Gastroesophageal sphincter (tissue), 4 donors: ENCODE data around the gene PLCL1. TPM values are rescaled to one million over a fixed set of nuclear protein-coding genes. Genes with fewer than 3 reads are reported as not detected.

Experiments
- ATAC-seq: fragments of 150-250 bp; one replicate; pipeline ENCODE4 v1.9.1; 2016; ENCODE audit warnings: mild to moderate bottlenecking, moderate library complexity
- H3K27ac ChIP-seq, 4 donors: fragments of 200-600 bp; sonication (generic) in 3 of 4; 1 replicate in 3 of 4; 2 replicates in 1 of 4; pipeline ENCODE4 v1.5.1; 2016 to 2019
- H3K27me3 ChIP-seq: fragments of 200-600 bp; sonication (generic); one replicate; pipeline ENCODE4 v1.5.1; 2019
- H3K36me3 ChIP-seq, 2 donors: fragments of 200-600 bp; sonication (generic); one replicate each; pipeline ENCODE4 v1.5.1; 2019; ENCODE audit warnings: control low read depth in 1 of 2
- H3K4me1 ChIP-seq, 3 donors: fragments of 200-600 bp; sonication (generic); 1 replicate in 2 of 3; 2 replicates in 1 of 3; pipeline ENCODE4 v1.5.1; 2016 to 2019; ENCODE audit warnings: control low read depth in 2 of 3
- H3K4me3 ChIP-seq, 2 donors: fragments of 200-600 bp; sonication (generic); one replicate each; pipeline ENCODE4 v1.5.1; 2019; ENCODE audit warnings: mild to moderate bottlenecking in 1 of 2, moderate library complexity in 1 of 2
- H3K9me3 ChIP-seq, 3 donors: fragments of 200-600 bp; sonication (generic); one replicate each; pipeline ENCODE4 v1.5.1; 2017 to 2019; ENCODE audit warnings: control low read depth in 2 of 3
- EP300 ChIP-seq: sonication (generic); formaldehyde crosslinking; IDR thresholded peaks from one replicate; pipeline ENCODE4 v1.6.1; 2017; ENCODE audit warnings: antibody characterized with exemption, mild to moderate bottlenecking
- POLR2A ChIP-seq, 2 donors: fragments of 450-650 bp; IDR thresholded peaks; one replicate each; pipeline ENCODE4 v1.6.1; 2017; ENCODE audit warnings: antibody characterized with exemption in 2 of 2, mild to moderate bottlenecking in 2 of 2, moderate library complexity in 1 of 2
- POLR2AphosphoS5 ChIP-seq: sonication (generic); formaldehyde crosslinking; IDR thresholded peaks from one replicate; pipeline ENCODE4 v1.6.1; 2017; ENCODE audit warnings: antibody characterized with exemption
- WGBS, 2 donors: methylation state at CpG; one replicate each; pipeline ENCODE4 v1.1.5; 2018; ENCODE audit warnings: low coverage in 1 of 2; 5-methylcytosine and 5-hydroxymethylcytosine counted together
- total RNA-seq, 4 donors: library from RNA; depleted of rRNA; stranded (reverse); fragments of >200 nt; gene quantifications; one replicate each; pipeline ENCODE4 v1.1.0, GENCODE V29; 2016
- TF ChIP-seq, protein P1 (sequence below), 4 experiments: fragments of 200-600 bp in 2 of 4; fragments of 450-650 bp in 2 of 4; sonication (generic) in 1 of 4; IDR thresholded peaks; one replicate each; pipeline ENCODE4 v1.5.1; 2017 to 2019; ENCODE audit warnings: antibody characterized with exemption in 4 of 4, mild to moderate bottlenecking in 2 of 4, moderate library complexity in 2 of 4

PLCL1 gene
- total RNA-seq, 4 donors from 2014 or later: 23.4 to 89.2 (median 47.4) TPM

DNA sequence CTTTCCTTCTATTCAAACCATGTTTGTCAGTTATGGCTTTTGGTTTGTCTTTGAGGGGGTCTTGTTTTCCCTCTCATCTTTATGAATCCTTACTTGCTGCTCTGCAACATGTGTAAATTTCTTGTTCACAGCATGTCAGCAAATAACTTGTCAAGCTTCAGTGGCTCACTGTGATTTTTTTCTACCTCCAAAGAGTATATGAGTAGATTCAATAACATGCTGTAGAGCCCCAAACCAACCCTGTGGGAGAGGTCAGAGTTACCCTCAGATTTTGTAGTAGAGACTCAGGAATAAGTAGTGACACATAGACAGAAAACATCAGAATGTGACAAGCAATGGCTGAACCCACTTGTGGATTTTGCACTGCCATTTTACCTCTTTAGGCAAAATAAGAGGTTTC, 121.6 kb downstream of the PLCL1 start:
- TF ChIP-seq EP300 (no peak), POLR2AphosphoS5 (no peak), POLR2A (IDR thresholded peaks at IDR 0.05) (no peak)
- TF ChIP-seq, protein P1, sequence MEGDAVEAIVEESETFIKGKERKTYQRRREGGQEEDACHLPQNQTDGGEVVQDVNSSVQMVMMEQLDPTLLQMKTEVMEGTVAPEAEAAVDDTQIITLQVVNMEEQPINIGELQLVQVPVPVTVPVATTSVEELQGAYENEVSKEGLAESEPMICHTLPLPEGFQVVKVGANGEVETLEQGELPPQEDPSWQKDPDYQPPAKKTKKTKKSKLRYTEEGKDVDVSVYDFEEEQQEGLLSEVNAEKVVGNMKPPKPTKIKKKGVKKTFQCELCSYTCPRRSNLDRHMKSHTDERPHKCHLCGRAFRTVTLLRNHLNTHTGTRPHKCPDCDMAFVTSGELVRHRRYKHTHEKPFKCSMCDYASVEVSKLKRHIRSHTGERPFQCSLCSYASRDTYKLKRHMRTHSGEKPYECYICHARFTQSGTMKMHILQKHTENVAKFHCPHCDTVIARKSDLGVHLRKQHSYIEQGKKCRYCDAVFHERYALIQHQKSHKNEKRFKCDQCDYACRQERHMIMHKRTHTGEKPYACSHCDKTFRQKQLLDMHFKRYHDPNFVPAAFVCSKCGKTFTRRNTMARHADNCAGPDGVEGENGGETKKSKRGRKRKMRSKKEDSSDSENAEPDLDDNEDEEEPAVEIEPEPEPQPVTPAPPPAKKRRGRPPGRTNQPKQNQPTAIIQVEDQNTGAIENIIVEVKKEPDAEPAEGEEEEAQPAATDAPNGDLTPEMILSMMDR (IDR thresholded peaks at IDR 0.05): no peak
- H3K4me1 ChIP-seq: peaks cover 0 to 41% (median 8%) of the 10 kb centered on the region in 3 donors
- H3K27ac ChIP-seq: peak overlapping the region in 2 of 4 donors; percentile 25 to 42
- no peak for ATAC-seq
- H3K36me3 ChIP-seq: no peaks in the 10 kb centered on the region
- H3K27me3 ChIP-seq: no peaks in the 10 kb centered on the region
- H3K4me3 ChIP-seq: no peak overlapping the region
- H3K9me3 ChIP-seq: no peaks in the 10 kb centered on the region

DNA sequence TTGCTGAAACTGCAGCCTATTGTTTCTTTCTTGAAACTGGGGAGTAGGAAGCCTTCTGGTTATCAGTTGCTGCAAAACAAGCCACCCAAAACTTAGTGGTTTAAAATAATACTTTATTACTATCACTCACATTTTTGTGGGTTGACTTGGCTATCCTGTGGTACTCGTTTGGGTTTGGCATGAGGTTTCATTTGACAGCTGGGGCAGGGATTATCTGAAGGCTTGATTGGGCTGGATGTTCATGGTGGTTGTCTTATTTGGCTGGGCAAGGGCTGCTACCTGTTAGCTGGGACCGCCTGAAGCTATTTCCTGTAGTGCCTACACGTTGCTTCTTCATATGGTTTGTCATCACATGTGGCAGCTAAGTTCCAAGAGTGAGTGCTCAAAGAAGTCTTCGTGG, 122.3 kb downstream of the PLCL1 start:
- no peak overlapping the region for H3K4me3 ChIP-seq
- no peak for ATAC-seq
- no peak overlapping the region for H3K27ac ChIP-seq
- WGBS, 2 donors: 73 to 100% methylated on average over 1 to 3 of the region's 4 CpGs
- no peak for TF ChIP-seq EP300
- no peak for TF ChIP-seq POLR2A (IDR thresholded peaks at IDR 0.05)
- no peak for TF ChIP-seq POLR2AphosphoS5
- TF ChIP-seq, protein P1 (IDR thresholded peaks at IDR 0.05): no peak
- H3K27me3 ChIP-seq: no peaks in the 10 kb centered on the region
- no peaks in the 10 kb centered on the region for H3K9me3 ChIP-seq
- H3K4me1 ChIP-seq: peaks cover 0 to 41% (median 8%) of the 10 kb centered on the region in 3 donors
- no peaks in the 10 kb centered on the region for H3K36me3 ChIP-seq

DNA sequence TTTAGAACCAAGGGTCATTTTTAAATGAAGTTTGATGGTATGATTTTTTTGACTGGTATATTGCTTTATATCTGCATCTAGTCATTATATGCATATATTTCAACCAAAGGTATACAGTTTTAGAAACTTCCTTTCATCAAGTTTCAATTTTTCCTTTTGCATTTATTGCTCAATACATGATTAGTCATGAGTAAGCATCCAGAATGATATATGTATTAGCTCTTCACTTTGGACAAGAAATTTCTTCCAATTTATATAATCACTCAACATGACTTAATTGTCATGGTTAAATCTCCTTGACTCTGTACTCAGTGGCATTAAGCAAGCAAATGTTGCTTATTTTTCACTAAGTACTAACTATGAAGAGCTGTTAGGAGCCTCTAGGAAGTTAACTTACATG, 123.6 kb downstream of the PLCL1 start:
- H3K9me3 ChIP-seq: no peaks in the 10 kb centered on the region
- H3K4me3 ChIP-seq: no peak overlapping the region
- H3K4me1 ChIP-seq: peaks cover 0 to 41% (median 8%) of the 10 kb centered on the region in 3 donors
- no peak overlapping the region for H3K27ac ChIP-seq
- H3K27me3 ChIP-seq: no peaks in the 10 kb centered on the region
- no peak for ATAC-seq
- no peak for TF ChIP-seq EP300
- TF ChIP-seq POLR2A (IDR thresholded peaks at IDR 0.05): no peak
- no peak for TF ChIP-seq POLR2AphosphoS5
- TF ChIP-seq, protein P1 (IDR thresholded peaks at IDR 0.05): no peak
- no peaks in the 10 kb centered on the region for H3K36me3 ChIP-seq

DNA sequence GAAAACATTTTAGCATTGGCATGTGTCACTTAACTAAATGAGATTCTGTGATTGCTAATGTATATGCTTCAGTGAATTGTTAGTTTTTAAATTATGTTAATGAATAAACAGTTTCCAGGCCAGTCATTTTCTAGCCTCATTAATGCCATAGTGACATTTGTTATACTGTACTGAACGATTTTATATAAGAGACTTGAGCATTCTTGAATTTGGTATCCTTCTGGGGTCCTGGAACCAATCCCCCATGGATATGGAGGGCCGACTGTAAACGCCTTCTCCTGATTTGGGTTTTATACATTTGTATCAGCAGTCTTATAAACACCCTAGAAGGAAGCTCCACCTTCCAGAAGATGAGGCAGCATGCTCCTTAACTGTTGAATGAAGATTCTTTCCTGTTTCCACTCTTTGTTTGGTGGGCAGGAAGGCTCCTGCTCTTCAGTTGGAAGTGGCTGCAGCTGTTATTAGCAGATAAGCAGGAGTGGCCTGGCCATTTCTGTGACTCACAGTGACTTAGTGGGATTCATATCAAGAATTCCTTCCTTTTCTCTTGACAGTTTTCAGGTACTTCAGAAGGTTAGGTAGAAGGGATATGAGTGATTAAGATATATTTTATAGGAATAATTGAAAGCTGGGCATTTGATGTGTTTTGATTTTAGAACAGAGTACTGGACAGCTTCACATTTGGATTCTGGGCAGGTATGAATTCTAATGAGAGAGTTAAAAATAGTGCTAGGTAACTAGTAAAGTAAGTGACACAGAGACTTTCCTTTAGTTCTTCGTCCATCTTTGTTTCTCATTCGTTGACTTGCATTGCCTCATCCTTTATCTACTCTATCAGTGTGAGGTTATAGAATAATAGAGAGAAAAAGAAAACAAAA, 124.9 kb downstream of the PLCL1 start:
- TF ChIP-seq, protein P1 (IDR thresholded peaks at IDR 0.05): no peak
- TF ChIP-seq POLR2A (IDR thresholded peaks at IDR 0.05) (no peak), POLR2AphosphoS5 (no peak), EP300 (no peak)
- Histone ChIP-seq H3K27me3 (no peaks in the 10 kb centered on the region), H3K9me3 (no peaks in the 10 kb centered on the region), H3K27ac (no peak overlapping the region), H3K36me3 (no peaks in the 10 kb centered on the region), H3K4me3 (no peak overlapping the region), H3K4me1 (peaks cover 0 to 39% (median 8%) of the 10 kb centered on the region in 3 donors)
- WGBS, 2 donors: 73 to 88% methylated on average over 5 of the region's 5 CpGs
- ATAC-seq: no peak

DNA sequence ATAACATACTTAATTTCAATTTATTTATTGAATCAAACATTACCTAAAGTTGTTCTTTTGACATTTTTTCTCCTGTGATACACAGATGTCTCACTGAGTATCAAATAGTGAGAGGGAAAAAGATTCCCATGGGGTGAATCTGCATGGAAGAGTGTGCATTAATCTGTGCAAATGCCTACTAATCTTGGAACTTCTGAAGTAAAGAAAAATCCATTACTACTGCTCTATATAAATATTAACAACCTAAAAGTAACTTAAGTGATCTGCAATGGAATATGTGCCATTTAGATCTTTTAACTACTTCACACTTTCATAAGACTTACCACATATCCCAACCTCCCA, 125.5 kb downstream of the PLCL1 start:
- Histone ChIP-seq H3K4me3 (no peak overlapping the region), H3K36me3 (no peaks in the 10 kb centered on the region), H3K4me1 (peaks cover 0 to 33% (median 8%) of the 10 kb centered on the region in 3 donors), H3K27me3 (no peaks in the 10 kb centered on the region), H3K9me3 (no peaks in the 10 kb centered on the region), H3K27ac (no peak overlapping the region)
- TF ChIP-seq, protein P1 (IDR thresholded peaks at IDR 0.05): no peak
- TF ChIP-seq EP300 (no peak), POLR2AphosphoS5 (no peak)
- ATAC-seq: no peak
